ENCODE measurements around the gene FGF4. TPM values are rescaled to one million over a fixed set of nuclear protein-coding genes. Genes with fewer than 3 reads are reported as not detected.

FGF4 gene
- total RNA-seq, 2 experiments from 2014 or later = not detected

- H3K4me1 ChIP-seq (ENCODE audit: insufficient read depth, low read length, poor library complexity, severe bottlenecking) = no peaks in the 10 kb centered on the region
- no peaks in the 10 kb centered on the region for H4K20me1 ChIP-seq (ENCODE audit: insufficient read depth, low read length)
- no peak overlapping the region for H3K27ac ChIP-seq (ENCODE audit: low read depth, low read length, poor library complexity, severe bottlenecking)
- no peak overlapping the region for H3K4me2 ChIP-seq (ENCODE audit: low read length)
- H3K4me3 ChIP-seq (ENCODE audit: low read depth, low read length, poor library complexity, severe bottlenecking) = no peak overlapping the region
- ChIA-PET POLR2A (no interaction called here), CTCF (ENCODE audit: unreplicated experiment) (no interaction called here)
- DNase-seq (ENCODE audit: low spot score) = no peak
- BruUV-seq (replicated peaks) = no TSS peak
- no peaks in the 10 kb centered on the region for H3K9me3 ChIP-seq (ENCODE audit: low read length)
- intact Hi-C loops (cut with micrococcal nuclease; ENCODE audit: unreplicated experiment) = no loop called here
- no peaks in the 10 kb centered on the region for H3K36me3 ChIP-seq (ENCODE audit: insufficient read depth, low read length)
- TF ChIP-seq CTCF (conservative IDR thresholded peaks at IDR 0.05; ENCODE audit: low read length) (no peak), EZH2phosphoT487 (IDR thresholded peaks at IDR 0.05; ENCODE audit: borderline replicate concordance, low read depth, low read length) (no peak)
- H3K9me2 ChIP-seq (ENCODE audit: insufficient read depth, low read length) = no peaks in the 10 kb centered on the region
- H2AFZ ChIP-seq (ENCODE audit: low read length) = no peak overlapping the region
- no peaks in the 10 kb centered on the region for H3K79me2 ChIP-seq (ENCODE audit: insufficient read depth, low read depth, low read length)
Measured at GRCh38 chr11:69752890-69753289, 22.3 kb downstream of the FGF4 start.

- Histone ChIP-seq H2AFZ (ENCODE audit: low read length) (no peak overlapping the region), H3K9me3 (ENCODE audit: low read length) (no peaks in the 10 kb centered on the region), H3K27ac (ENCODE audit: low read depth, low read length, poor library complexity, severe bottlenecking) (no peak overlapping the region), H3K36me3 (ENCODE audit: insufficient read depth, low read length) (no peaks in the 10 kb centered on the region), H3K4me2 (ENCODE audit: low read length) (no peak overlapping the region), H3K4me1 (ENCODE audit: insufficient read depth, low read length, poor library complexity, severe bottlenecking) (no peaks in the 10 kb centered on the region), H4K20me1 (ENCODE audit: insufficient read depth, low read length) (no peaks in the 10 kb centered on the region), H3K79me2 (ENCODE audit: insufficient read depth, low read depth, low read length) (no peaks in the 10 kb centered on the region), H3K9me2 (ENCODE audit: insufficient read depth, low read length) (no peaks in the 10 kb centered on the region), H3K4me3 (ENCODE audit: low read depth, low read length, poor library complexity, severe bottlenecking) (no peak overlapping the region)
- intact Hi-C loops (cut with micrococcal nuclease; ENCODE audit: unreplicated experiment) = no loop called here
- TF ChIP-seq EZH2phosphoT487 (IDR thresholded peaks at IDR 0.05; ENCODE audit: borderline replicate concordance, low read depth, low read length) (no peak), CTCF (conservative IDR thresholded peaks at IDR 0.05; ENCODE audit: low read length) (no peak)
- BruUV-seq (replicated peaks) = no TSS peak
- no peak for DNase-seq (ENCODE audit: low spot score)
- ChIA-PET POLR2A (no interaction called here), CTCF (ENCODE audit: unreplicated experiment) (no interaction called here)
Measured at GRCh38 chr11:69750875-69751597, 24.1 kb downstream of the FGF4 start.

GRCh38 chr11:69750108-69750850, 24.9 kb downstream of the FGF4 start:
- Histone ChIP-seq H4K20me1 (ENCODE audit: insufficient read depth, low read length) (no peaks in the 10 kb centered on the region), H3K9me3 (ENCODE audit: low read length) (no peaks in the 10 kb centered on the region), H3K9me2 (ENCODE audit: insufficient read depth, low read length) (no peaks in the 10 kb centered on the region), H3K36me3 (ENCODE audit: insufficient read depth, low read length) (no peaks in the 10 kb centered on the region), H3K4me1 (ENCODE audit: insufficient read depth, low read length, poor library complexity, severe bottlenecking) (no peaks in the 10 kb centered on the region), H3K79me2 (ENCODE audit: insufficient read depth, low read depth, low read length) (no peaks in the 10 kb centered on the region), H2AFZ (ENCODE audit: low read length) (no peak overlapping the region), H3K4me3 (ENCODE audit: low read depth, low read length, poor library complexity, severe bottlenecking) (no peak overlapping the region), H3K4me2 (ENCODE audit: low read length) (no peak overlapping the region), H3K27ac (ENCODE audit: low read depth, low read length, poor library complexity, severe bottlenecking) (no peak overlapping the region)
- no TSS peak for BruUV-seq (replicated peaks)
- intact Hi-C loops (cut with micrococcal nuclease; ENCODE audit: unreplicated experiment) = no loop called here
- POLR2A ChIA-PET = no interaction called here
- no peak for DNase-seq (ENCODE audit: low spot score)
- TF ChIP-seq CTCF (conservative IDR thresholded peaks at IDR 0.05; ENCODE audit: low read length) (no peak), EZH2phosphoT487 (IDR thresholded peaks at IDR 0.05; ENCODE audit: borderline replicate concordance, low read depth, low read length) (no peak)
- CTCF ChIA-PET (ENCODE audit: unreplicated experiment) = no interaction called here
